HEK293T (cell line): Measurements from ENCODE around the gene SOBP.

ENCODE experiments used
- ARNT ChIP-seq: fragments of 450-650 bp; IDR thresholded peaks from 2 replicates; pipeline ENCODE4 v1.6.1; 2017; ENCODE audit warnings: mild to moderate bottlenecking
- BHLHE40 ChIP-seq: fragments of 450-650 bp; IDR thresholded peaks from 2 replicates; pipeline ENCODE4 v1.6.1; 2016; ENCODE audit warnings: mild to moderate bottlenecking, moderate library complexity, borderline replicate concordance
- CTBP1 ChIP-seq: fragments of 450-650 bp; IDR thresholded peaks from 2 replicates; pipeline ENCODE4 v1.6.1; 2016; ENCODE audit warnings: borderline replicate concordance
- FOXA1 ChIP-seq: fragments of 450-650 bp; IDR thresholded peaks from 2 replicates; pipeline ENCODE4 v1.6.1; 2016; ENCODE audit warnings: mild to moderate bottlenecking
- FOXK2 ChIP-seq: fragments of 450-650 bp; IDR thresholded peaks from 2 replicates; pipeline ENCODE4 v1.6.1; 2016; ENCODE audit warnings: mild to moderate bottlenecking
- NFRKB ChIP-seq: fragments of 450-650 bp; IDR thresholded peaks from 2 replicates; pipeline ENCODE4 v1.6.1; 2016; ENCODE audit warnings: mild to moderate bottlenecking, moderate library complexity
- SP1 ChIP-seq: fragments of 450-650 bp; IDR thresholded peaks from 2 replicates; pipeline ENCODE4 v1.6.1; 2017
- TARDBP ChIP-seq: fragments of 450-650 bp; IDR thresholded peaks from 2 replicates; pipeline ENCODE4 v1.6.1; 2016

GRCh38 chr6:107561306-107561705 is 71.4 kb downstream of the SOBP start:
- TF ChIP-seq FOXA1 (no peak), ARNT (no peak), SP1 (no peak), NFRKB (no peak), BHLHE40 (no peak), CTBP1 (no peak), FOXK2 (no peak), TARDBP (no peak)
